ENCODE data around the gene SCAPER.

DNA sequence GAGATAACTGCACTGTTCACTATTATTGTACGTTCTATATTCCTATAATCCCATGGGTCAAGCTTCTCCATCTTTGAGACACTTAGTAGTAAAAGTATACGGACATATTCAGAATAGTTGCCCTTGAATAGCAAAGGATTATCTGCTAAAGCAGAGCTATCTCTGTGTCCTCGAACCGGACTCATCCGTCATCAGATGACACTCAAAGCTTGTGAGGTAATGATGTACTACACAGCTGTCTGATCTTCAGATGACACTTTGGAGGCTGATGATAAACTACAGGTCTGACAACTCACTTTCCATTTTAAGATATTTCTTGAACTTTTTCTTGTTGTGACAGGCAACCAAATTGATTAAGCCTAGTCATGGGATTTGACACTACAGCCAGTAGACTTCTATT, 240.2 kb downstream of the SCAPER start:
- TF ChIP-seq ZNF132 (tag by site-specific recombination; IDR thresholded peaks at IDR 0.05; ENCODE audit: borderline replicate concordance) (no peak), ZBTB10 (tag by site-specific recombination; IDR thresholded peaks at IDR 0.05) (no peak), CTCF (tag by site-specific recombination; IDR thresholded peaks at IDR 0.05) (no peak), ZNF248 (tag by site-specific recombination; IDR thresholded peaks at IDR 0.05) (no peak), PRDM6 (tag by site-specific recombination; IDR thresholded peaks at IDR 0.05) (no peak)
- TF ChIP-seq, protein P1, sequence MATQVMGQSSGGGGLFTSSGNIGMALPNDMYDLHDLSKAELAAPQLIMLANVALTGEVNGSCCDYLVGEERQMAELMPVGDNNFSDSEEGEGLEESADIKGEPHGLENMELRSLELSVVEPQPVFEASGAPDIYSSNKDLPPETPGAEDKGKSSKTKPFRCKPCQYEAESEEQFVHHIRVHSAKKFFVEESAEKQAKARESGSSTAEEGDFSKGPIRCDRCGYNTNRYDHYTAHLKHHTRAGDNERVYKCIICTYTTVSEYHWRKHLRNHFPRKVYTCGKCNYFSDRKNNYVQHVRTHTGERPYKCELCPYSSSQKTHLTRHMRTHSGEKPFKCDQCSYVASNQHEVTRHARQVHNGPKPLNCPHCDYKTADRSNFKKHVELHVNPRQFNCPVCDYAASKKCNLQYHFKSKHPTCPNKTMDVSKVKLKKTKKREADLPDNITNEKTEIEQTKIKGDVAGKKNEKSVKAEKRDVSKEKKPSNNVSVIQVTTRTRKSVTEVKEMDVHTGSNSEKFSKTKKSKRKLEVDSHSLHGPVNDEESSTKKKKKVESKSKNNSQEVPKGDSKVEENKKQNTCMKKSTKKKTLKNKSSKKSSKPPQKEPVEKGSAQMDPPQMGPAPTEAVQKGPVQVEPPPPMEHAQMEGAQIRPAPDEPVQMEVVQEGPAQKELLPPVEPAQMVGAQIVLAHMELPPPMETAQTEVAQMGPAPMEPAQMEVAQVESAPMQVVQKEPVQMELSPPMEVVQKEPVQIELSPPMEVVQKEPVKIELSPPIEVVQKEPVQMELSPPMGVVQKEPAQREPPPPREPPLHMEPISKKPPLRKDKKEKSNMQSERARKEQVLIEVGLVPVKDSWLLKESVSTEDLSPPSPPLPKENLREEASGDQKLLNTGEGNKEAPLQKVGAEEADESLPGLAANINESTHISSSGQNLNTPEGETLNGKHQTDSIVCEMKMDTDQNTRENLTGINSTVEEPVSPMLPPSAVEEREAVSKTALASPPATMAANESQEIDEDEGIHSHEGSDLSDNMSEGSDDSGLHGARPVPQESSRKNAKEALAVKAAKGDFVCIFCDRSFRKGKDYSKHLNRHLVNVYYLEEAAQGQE (tag by site-specific recombination; IDR thresholded peaks at IDR 0.05): no peak

All from HEK293 (cell line).